KOPT-K1 (cell line): ENCODE results near the gene IRF4.

ENCODE experiments used
- H3K27ac ChIP-seq: fragments of 200-600 bp; sonication (generic); 2 replicates; pipeline ENCODE4 v1.5.1; 2016; ENCODE audit warnings: antibody characterized with exemption, mild to moderate bottlenecking, low read depth, low read length; ENCODE audit not compliant: poor library complexity, severe bottlenecking
- H3K36me3 ChIP-seq: fragments of 200-600 bp; sonication (generic); 2 replicates; pipeline ENCODE4 v1.5.1; 2017; ENCODE audit warnings: antibody characterized with exemption, mild to moderate bottlenecking, low read length, moderate library complexity; ENCODE audit not compliant: insufficient read depth
- H3K9me3 ChIP-seq: fragments of 200-600 bp; sonication (generic); 2 replicates; pipeline ENCODE4 v1.5.1; 2017; ENCODE audit warnings: antibody characterized with exemption, low read length, mild to moderate bottlenecking; ENCODE audit not compliant: insufficient read depth, poor library complexity, severe bottlenecking

The IRF4 gene

GRCh38 chr6:402901-403658 is 11.5 kb downstream of the IRF4 start:
- Histone ChIP-seq H3K36me3 (no peaks in the 10 kb centered on the region), H3K27ac (no peak overlapping the region), H3K9me3 (no peaks in the 10 kb centered on the region)

- no peaks in the 10 kb centered on the region for H3K36me3 ChIP-seq
- no peak overlapping the region for H3K27ac ChIP-seq
- no peaks in the 10 kb centered on the region for H3K9me3 ChIP-seq
Measured at GRCh38 chr6:403659-404655, 12.4 kb downstream of the IRF4 start.

GRCh38 chr6:404685-405423 is 13.3 kb downstream of the IRF4 start:
- Histone ChIP-seq H3K9me3 (no peaks in the 10 kb centered on the region), H3K36me3 (no peaks in the 10 kb centered on the region), H3K27ac (no peak overlapping the region)

GRCh38 chr6:408148-408547 is 16.6 kb downstream of the IRF4 start:
- Histone ChIP-seq H3K27ac (no peak overlapping the region), H3K36me3 (no peaks in the 10 kb centered on the region), H3K9me3 (no peaks in the 10 kb centered on the region)

- Histone ChIP-seq H3K27ac (no peak overlapping the region), H3K9me3 (no peaks in the 10 kb centered on the region), H3K36me3 (no peaks in the 10 kb centered on the region)
Measured at GRCh38 chr6:408599-409102, 17.1 kb downstream of the IRF4 start.

GRCh38 chr6:409370-409972 is 17.9 kb downstream of the IRF4 start:
- Histone ChIP-seq H3K36me3 (no peaks in the 10 kb centered on the region), H3K9me3 (peaks cover 4% of the 10 kb centered on the region), H3K27ac (no peak overlapping the region)

- Histone ChIP-seq H3K36me3 (no peaks in the 10 kb centered on the region), H3K27ac (no peak overlapping the region)
Measured at GRCh38 chr6:410555-411395, 19.2 kb downstream of the IRF4 start.

GRCh38 chr6:411402-412145 is 20.0 kb downstream of the IRF4 start:
- peaks cover 13% of the 10 kb centered on the region for H3K9me3 ChIP-seq
- H3K27ac ChIP-seq = no peak overlapping the region
- H3K36me3 ChIP-seq = no peaks in the 10 kb centered on the region

More at GRCh38 chr6:410555-411395, 19.2 kb downstream of the IRF4 start:
- peaks cover 13% of the 10 kb centered on the region for H3K9me3 ChIP-seq

GRCh38 chr6:412146-412886 is 20.8 kb downstream of the IRF4 start:
- Histone ChIP-seq H3K36me3 (no peaks in the 10 kb centered on the region), H3K9me3 (peaks cover 13% of the 10 kb centered on the region), H3K27ac (no peak overlapping the region)

- H3K27ac ChIP-seq = no peak overlapping the region
- peaks cover 13% of the 10 kb centered on the region for H3K9me3 ChIP-seq
- no peaks in the 10 kb centered on the region for H3K36me3 ChIP-seq
Measured at GRCh38 chr6:414447-414846, 22.9 kb downstream of the IRF4 start.

GRCh38 chr6:415087-415486 is 23.5 kb downstream of the IRF4 start:
- H3K27ac ChIP-seq = no peak overlapping the region
- no peaks in the 10 kb centered on the region for H3K36me3 ChIP-seq
- H3K9me3 ChIP-seq = peaks cover 13% of the 10 kb centered on the region

- Histone ChIP-seq H3K27ac (no peak overlapping the region), H3K36me3 (no peaks in the 10 kb centered on the region), H3K9me3 (peaks cover 4% of the 10 kb centered on the region)
Measured at GRCh38 chr6:421211-421610, 29.7 kb downstream of the IRF4 start.
